ENCODE measurements around the gene ZNF768.

- TF ChIP-seq POLR2AphosphoS5 (IDR thresholded peaks at IDR 0.05; ENCODE audit: borderline replicate concordance, low read depth, low read length) = no peak
- no peak for TF ChIP-seq EZH2 (IDR thresholded peaks at IDR 0.05)
These were observed 15.9 kb downstream of the ZNF768 start for GRCh38 chr16:30510376-30510938.

Measured in SK-N-MC (cell line).